Measurements from ENCODE around the gene KCNH3. TPM values are rescaled to one million over a fixed set of nuclear protein-coding genes. Genes with fewer than 3 reads are reported as not detected.

KCNH3 gene
- total RNA-seq, 2 experiments from 2014 or later: 0.06 to 0.57 TPM

DNA sequence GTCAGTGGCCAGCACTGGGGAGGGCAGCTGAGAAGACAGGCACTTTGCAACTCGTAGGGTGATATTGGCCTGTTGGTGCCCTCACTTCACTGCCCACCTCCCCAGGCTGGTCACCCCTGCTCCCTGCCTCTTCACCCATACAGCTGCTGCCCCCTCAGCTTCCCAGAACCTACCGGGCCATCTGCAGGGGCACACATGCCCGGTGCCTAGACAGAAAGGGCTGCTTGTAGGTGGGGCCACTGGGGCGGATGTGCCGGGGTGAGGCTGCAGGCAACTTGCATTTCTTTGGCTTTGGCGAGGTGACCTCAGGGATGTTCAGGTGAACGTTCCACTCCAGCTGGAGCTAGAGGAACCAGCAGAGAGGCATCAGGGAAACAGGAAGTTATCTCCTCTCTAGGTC, 49.5 kb downstream of the KCNH3 start:
- H3K4me2 ChIP-seq (ENCODE audit: low read length): no peak overlapping the region

DNA sequence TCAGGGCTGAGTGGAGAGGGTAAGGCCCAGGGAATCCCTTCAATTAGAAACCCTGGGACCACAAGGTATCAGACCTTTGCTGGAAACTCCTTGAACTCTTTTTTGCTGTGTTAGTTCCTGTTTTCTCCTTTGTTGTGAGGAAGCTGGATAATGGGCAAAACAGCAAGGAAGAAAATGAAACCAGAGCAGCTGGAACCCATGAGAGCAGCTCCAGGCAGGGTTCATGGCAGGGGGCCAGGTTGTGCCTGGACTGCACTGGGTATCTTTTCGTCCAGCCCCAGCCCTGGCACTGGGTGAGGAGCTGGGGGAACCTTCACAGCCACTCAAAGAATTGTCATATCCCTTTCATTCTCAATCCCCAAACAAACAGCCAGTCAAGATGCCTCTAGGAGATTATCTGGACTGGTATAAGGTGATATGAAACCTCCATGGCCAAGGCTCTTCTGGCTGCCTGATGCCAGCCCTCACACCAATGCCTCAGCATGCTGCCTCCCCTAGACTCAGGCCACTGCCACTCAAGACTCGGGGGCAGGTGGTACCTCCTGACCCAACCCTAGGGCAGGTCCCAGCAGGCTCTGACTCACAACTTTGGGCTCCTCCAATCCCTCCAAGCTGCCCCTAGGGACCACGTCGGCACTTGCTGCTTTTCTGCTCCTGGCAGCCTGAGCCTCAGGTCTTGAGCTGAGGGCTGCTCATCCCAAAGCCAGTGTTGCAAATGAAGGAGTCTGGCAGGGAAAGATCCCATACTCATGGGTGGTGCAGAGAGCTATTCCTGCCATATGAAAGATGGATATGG, 50.1 kb downstream of the KCNH3 start:
- intact Hi-C loops (cut with micrococcal nuclease; ENCODE audit: unreplicated experiment): no loop called here
- Histone ChIP-seq H3K9me2 (ENCODE audit: insufficient read depth, low read length) (no peaks in the 10 kb centered on the region), H3K36me3 (ENCODE audit: insufficient read depth, low read length) (peaks cover 26% of the 10 kb centered on the region), H3K9me3 (ENCODE audit: low read length) (0 out of 2 replicates have a peak, but pooled peaks cover 4% of the 10 kb centered on the region), H4K20me1 (ENCODE audit: insufficient read depth, low read length) (no peaks in the 10 kb centered on the region), H3K4me1 (ENCODE audit: insufficient read depth, low read length, poor library complexity, severe bottlenecking) (no peaks in the 10 kb centered on the region), H3K4me2 (ENCODE audit: low read length) (no peak overlapping the region), H2AFZ (ENCODE audit: low read length) (no peak overlapping the region), H3K27ac (ENCODE audit: low read depth, low read length, poor library complexity, severe bottlenecking) (no peak overlapping the region), H3K79me2 (ENCODE audit: insufficient read depth, low read depth, low read length) (no peaks in the 10 kb centered on the region), H3K4me3 (ENCODE audit: low read depth, low read length, poor library complexity, severe bottlenecking) (no peak overlapping the region)
- no TSS peak for BruUV-seq (replicated peaks)
- CTCF ChIA-PET (ENCODE audit: unreplicated experiment): no interaction called here
- TF ChIP-seq EZH2phosphoT487 (IDR thresholded peaks at IDR 0.05; ENCODE audit: borderline replicate concordance, low read depth, low read length): no peak
- TF ChIP-seq, protein P1, sequence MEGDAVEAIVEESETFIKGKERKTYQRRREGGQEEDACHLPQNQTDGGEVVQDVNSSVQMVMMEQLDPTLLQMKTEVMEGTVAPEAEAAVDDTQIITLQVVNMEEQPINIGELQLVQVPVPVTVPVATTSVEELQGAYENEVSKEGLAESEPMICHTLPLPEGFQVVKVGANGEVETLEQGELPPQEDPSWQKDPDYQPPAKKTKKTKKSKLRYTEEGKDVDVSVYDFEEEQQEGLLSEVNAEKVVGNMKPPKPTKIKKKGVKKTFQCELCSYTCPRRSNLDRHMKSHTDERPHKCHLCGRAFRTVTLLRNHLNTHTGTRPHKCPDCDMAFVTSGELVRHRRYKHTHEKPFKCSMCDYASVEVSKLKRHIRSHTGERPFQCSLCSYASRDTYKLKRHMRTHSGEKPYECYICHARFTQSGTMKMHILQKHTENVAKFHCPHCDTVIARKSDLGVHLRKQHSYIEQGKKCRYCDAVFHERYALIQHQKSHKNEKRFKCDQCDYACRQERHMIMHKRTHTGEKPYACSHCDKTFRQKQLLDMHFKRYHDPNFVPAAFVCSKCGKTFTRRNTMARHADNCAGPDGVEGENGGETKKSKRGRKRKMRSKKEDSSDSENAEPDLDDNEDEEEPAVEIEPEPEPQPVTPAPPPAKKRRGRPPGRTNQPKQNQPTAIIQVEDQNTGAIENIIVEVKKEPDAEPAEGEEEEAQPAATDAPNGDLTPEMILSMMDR (conservative IDR thresholded peaks at IDR 0.05; ENCODE audit: low read length): no peak
- POLR2A ChIA-PET: interaction anchor here (0.6 to 1.0 kb wide), 3 partner anchors 10 to 456 kb away, joined by 3 to 4 read pairs (median 3); no protein-coding TSS in a partner anchor
- no peak for DNase-seq (ENCODE audit: low spot score)

More for the DNA sequence above, 49.5 kb downstream of the KCNH3 start:
- BruUV-seq (replicated peaks): no TSS peak
- Histone ChIP-seq H3K4me3 (ENCODE audit: low read depth, low read length, poor library complexity, severe bottlenecking) (no peak overlapping the region), H3K4me1 (ENCODE audit: insufficient read depth, low read length, poor library complexity, severe bottlenecking) (no peaks in the 10 kb centered on the region), H3K36me3 (ENCODE audit: insufficient read depth, low read length) (peaks cover 28% of the 10 kb centered on the region), H3K9me2 (ENCODE audit: insufficient read depth, low read length) (no peaks in the 10 kb centered on the region), H4K20me1 (ENCODE audit: insufficient read depth, low read length) (no peaks in the 10 kb centered on the region), H3K79me2 (ENCODE audit: insufficient read depth, low read depth, low read length) (no peaks in the 10 kb centered on the region), H3K9me3 (ENCODE audit: low read length) (0 out of 2 replicates have a peak, but pooled peaks cover 4% of the 10 kb centered on the region), H3K27ac (ENCODE audit: low read depth, low read length, poor library complexity, severe bottlenecking) (no peak overlapping the region), H2AFZ (ENCODE audit: low read length) (no peak overlapping the region)
- intact Hi-C loops (cut with micrococcal nuclease; ENCODE audit: unreplicated experiment): no loop called here
- DNase-seq (ENCODE audit: low spot score): no peak
- TF ChIP-seq EZH2phosphoT487 (IDR thresholded peaks at IDR 0.05; ENCODE audit: borderline replicate concordance, low read depth, low read length): no peak
- TF ChIP-seq, protein P1 (conservative IDR thresholded peaks at IDR 0.05; ENCODE audit: low read length): no peak
- POLR2A ChIA-PET: interaction anchor here (1.0 kb wide), 2 partner anchors 9 to 27 kb away, joined by 3 to 4 read pairs; no protein-coding TSS in a partner anchor
- CTCF ChIA-PET (ENCODE audit: unreplicated experiment): no interaction called here

DNA sequence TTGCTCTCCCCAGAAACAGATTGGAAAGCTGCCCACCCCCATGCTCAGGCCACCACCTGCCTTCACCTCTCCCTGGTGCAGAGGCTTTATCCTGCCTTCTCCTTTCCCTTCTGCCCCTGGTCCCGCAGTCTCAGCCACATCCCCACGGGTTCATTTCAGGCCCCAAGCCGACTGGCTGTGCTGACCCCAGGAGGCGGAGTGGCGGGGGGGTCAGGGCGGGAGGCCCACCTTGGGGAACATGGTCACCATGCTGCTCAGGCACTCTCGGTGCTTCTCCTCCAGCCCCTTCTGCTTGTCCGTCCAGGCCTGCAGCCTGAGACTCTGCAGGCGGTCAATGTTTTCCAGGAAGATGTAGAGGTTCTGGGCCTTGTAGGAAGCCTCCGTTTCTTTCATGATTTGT, 59.7 kb downstream of the KCNH3 start:
- Histone ChIP-seq H3K9me3 (ENCODE audit: low read length) (no peaks in the 10 kb centered on the region), H3K9me2 (ENCODE audit: insufficient read depth, low read length) (no peaks in the 10 kb centered on the region), H3K4me2 (ENCODE audit: low read length) (no peak overlapping the region), H3K4me1 (ENCODE audit: insufficient read depth, low read length, poor library complexity, severe bottlenecking) (no peaks in the 10 kb centered on the region), H3K79me2 (ENCODE audit: insufficient read depth, low read depth, low read length) (no peaks in the 10 kb centered on the region), H2AFZ (ENCODE audit: low read length) (no peak overlapping the region), H3K27ac (ENCODE audit: low read depth, low read length, poor library complexity, severe bottlenecking) (no peak overlapping the region), H3K36me3 (ENCODE audit: insufficient read depth, low read length) (0 out of 2 replicates have a peak, but pooled peaks cover 4% of the 10 kb centered on the region), H4K20me1 (ENCODE audit: insufficient read depth, low read length) (no peaks in the 10 kb centered on the region), H3K4me3 (ENCODE audit: low read depth, low read length, poor library complexity, severe bottlenecking) (no peak overlapping the region)
- DNase-seq (ENCODE audit: low spot score): no peak
- BruUV-seq (replicated peaks): no TSS peak
- CTCF ChIA-PET (ENCODE audit: unreplicated experiment): no interaction called here
- TF ChIP-seq, protein P1 (conservative IDR thresholded peaks at IDR 0.05; ENCODE audit: low read length): no peak
- no peak for TF ChIP-seq EZH2phosphoT487 (IDR thresholded peaks at IDR 0.05; ENCODE audit: borderline replicate concordance, low read depth, low read length)
- intact Hi-C loops (cut with micrococcal nuclease; ENCODE audit: unreplicated experiment): no loop called here
- POLR2A ChIA-PET: no interaction called here
